22Rv1 (cell line): ENCODE measurements around the gene CBFA2T2.

Experiments
- CTCF ChIP-seq: fragments of 450-650 bp; IDR thresholded peaks from 2 replicates; pipeline ENCODE4 v1.5.1; 2017; ENCODE audit warnings: mild to moderate bottlenecking
- ZFX ChIP-seq: fragments of 450-650 bp; IDR thresholded peaks from 2 replicates; pipeline ENCODE4 v1.6.1; 2017; ENCODE audit warnings: antibody characterized with exemption, borderline replicate concordance

- no peak for TF ChIP-seq CTCF
- TF ChIP-seq ZFX: no peak
These were observed 78.1 kb downstream of the CBFA2T2 start for GRCh38 chr20:33567949-33568348.
